GM19328 (cell line): ENCODE data around the gene ATP6V1B1.

ENCODE experiments used
- ATAC-seq: cut with Tn5 transposase; IDR thresholded peaks from one replicate; pipeline ENCODE4 v1.9.1; 2021; ENCODE audit warnings: mild to moderate bottlenecking, moderate library complexity; ENCODE audit not compliant: unreplicated experiment

The ATP6V1B1 gene

DNA sequence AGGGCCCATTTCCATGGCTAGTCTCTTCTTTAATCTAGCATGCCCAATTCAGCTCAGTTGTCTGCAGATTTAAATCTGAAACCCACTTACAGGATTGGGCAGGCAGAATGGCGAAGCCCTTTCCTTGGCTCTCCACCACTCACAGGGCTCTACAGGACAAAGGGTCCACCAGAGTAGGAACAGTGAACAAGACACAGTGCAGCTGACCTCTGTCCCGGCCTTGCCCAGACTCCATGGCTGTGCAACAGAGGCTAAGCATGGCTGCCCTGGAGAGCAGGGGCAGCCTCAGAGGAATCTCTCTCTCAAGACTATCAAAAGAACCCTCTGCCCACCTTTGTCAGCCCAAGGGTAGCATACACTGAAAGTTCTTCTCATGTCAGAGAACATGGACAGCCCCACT, 9.7 kb upstream of the ATP6V1B1 start:
- ATAC-seq: no peak

DNA sequence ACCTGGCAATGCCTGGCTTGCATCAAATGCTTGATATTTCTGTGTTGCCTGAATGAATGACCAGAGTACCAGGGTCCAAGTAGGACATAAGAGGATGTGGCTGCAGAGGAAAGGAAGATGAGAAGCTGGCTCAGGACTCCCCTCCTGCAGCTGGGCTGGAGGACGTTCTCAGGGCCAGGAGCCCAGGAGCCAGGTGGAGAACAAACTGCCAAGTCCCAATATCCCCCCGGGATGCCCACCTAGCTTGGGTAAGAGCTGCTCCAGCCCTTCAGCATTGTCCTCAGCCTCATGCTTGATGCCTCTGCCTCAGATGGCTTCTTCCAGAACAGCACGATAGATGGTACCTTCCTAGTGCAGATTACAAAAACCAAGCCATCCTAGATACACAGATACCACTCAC, 8.6 kb upstream of the ATP6V1B1 start:
- ATAC-seq: no peak

DNA sequence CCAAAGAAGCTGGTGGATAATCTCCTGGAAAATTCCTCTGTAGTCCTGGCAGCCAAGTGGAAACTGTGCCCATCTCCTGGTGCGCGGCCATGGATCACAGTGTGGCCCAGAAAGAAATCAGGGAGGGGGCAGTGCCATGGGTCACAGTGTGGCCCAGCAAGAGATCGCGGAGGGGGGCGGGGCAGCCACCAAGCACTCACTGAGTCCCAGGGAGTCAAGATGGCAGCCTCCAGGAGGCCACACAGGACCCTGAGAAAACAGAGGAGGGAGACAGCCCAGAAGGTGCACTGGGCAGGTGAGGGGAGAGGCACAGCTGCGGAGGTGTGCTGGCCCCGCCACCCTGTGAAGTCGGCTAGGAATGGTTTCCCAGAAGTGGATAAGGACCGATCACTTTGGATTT, 8.1 kb upstream of the ATP6V1B1 start:
- ATAC-seq: no peak

DNA sequence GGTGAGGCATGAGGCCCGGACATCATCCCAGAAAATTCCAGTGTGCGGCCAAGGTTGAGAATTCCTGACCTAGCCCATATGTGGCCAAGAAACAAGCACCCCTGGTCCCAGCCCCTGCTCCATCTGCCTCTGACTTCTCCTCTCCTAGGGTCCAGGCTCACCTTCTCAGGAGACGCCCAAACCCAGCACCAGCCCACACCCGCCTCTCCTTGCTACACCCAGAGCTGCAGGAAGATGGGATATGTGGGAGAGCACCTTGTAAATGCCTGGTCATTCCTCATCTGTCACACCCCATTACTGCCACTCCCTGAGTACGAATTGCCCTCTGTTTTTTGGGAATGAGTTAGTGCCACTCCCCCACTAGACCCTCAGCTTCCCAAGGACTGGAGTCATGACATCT, 7.3 kb upstream of the ATP6V1B1 start:
- no peak for ATAC-seq

DNA sequence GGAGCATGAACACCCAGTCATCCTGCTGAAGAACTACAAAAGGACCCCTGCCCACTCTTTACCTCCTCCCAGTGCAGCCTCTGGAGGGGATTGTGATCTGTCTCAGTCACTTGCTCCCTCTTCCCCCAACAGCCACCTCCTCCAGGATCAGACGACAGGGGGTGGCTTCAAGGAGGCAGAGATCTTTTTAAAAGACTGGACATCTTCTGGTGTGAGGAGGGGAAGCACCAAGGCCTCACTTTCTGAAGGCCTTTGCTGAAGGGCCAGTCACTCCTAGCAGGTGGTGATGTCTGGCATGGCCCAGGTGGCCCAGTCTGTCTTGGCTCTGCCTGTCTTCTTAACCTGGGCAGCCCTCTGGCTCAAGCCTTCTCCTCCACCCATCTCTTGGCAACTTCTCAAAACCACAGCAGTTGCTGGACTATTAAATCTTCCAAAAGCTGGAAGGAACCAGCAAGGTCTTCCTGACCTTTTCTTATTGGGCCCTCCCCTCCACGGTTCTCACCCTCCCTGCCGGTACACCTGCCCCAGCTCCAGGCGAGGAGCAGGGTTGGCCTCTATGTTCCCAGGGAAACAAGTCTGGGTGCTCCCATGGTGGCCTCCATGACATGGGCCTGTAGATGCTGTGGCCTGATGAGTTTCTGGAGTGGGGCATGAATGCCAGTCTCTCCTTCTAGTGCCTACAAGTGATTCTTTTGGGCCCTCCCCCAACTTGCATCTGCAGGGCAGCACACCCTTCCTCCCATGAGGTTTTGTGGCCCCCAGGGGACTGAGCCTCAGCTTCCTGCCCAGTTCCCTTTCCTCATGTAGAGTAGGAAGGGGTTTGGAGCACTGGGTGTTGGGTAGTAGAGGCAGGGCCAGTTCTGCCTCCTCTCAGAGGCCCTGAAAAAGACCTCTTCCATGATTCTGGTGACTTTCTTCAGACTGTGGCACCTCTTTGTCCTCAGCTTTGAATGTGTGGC, 5.0 kb upstream of the ATP6V1B1 start:
- no peak for ATAC-seq

DNA sequence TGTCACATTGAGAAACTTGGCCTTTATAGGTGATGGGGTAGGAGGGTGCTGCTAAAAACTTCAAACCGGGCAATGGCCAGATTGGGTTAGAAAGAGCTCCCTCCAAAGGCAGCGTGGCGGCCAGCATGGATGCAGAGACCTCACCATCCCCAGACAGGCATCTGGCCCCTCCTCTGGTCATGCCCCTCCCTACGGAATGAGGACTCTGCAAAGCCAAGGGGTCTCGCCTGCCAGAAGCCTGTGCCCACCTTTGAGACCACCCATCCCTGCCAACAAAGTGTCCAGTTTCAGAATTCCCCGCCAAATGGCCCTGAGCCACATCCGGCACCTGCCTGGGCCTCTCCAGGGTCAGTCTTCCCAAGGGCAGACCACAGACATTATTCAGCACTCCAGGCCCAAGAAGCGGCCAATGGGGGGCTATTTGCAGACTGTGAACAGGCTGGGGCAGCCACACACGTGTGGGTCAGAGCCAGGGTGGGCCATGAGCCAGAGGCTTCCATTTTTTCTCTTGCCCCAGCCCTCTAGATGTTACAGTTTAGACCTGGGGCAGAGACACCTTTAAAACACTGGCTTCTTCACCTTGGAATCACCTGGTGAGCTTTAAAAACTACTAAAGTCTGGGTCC, 4.2 kb upstream of the ATP6V1B1 start:
- ATAC-seq: no peak

DNA sequence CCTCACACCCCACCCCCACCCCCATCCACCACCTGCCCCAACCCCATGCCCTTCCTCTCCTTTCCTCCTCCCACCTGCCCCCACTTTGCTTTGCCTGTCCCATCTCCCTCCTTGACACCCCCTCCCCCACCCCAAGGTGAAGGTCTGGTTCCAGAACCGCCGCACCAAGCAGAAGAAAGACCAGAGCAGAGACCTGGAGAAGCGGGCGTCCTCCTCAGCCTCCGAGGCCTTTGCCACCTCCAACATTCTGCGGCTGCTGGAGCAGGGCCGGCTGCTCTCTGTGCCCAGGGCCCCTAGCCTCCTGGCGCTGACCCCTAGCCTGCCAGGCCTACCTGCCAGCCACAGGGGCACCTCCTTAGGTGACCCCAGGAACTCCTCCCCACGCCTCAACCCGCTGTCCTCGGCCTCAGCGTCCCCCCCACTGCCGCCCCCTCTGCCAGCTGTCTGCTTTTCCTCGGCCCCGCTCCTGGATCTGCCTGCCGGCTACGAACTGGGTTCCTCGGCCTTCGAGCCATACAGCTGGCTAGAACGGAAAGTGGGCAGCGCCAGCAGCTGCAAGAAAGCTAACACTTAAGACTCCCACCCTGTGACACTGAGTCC, 3.0 kb upstream of the ATP6V1B1 start:
- ATAC-seq: no peak

DNA sequence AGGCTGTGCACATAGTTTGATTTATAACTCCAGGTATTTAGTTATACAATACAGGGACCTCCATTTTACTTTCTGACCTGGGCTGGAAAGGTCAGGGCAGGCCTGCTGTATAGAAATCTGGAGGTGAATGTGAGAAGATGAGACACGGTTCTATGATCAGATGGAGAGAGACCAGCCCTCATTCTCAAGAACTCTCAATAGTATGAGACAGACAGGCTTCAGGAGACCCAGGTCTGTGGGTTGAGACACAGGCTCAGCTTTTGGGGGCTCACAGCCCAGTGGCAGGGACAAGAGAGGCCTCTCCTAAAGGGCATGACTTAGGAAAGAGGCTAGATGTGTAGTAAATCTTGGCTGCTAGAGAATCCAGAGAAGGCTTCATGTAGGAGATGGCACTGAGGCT, 719 bp upstream of the ATP6V1B1 start:
- ATAC-seq: no peak

DNA sequence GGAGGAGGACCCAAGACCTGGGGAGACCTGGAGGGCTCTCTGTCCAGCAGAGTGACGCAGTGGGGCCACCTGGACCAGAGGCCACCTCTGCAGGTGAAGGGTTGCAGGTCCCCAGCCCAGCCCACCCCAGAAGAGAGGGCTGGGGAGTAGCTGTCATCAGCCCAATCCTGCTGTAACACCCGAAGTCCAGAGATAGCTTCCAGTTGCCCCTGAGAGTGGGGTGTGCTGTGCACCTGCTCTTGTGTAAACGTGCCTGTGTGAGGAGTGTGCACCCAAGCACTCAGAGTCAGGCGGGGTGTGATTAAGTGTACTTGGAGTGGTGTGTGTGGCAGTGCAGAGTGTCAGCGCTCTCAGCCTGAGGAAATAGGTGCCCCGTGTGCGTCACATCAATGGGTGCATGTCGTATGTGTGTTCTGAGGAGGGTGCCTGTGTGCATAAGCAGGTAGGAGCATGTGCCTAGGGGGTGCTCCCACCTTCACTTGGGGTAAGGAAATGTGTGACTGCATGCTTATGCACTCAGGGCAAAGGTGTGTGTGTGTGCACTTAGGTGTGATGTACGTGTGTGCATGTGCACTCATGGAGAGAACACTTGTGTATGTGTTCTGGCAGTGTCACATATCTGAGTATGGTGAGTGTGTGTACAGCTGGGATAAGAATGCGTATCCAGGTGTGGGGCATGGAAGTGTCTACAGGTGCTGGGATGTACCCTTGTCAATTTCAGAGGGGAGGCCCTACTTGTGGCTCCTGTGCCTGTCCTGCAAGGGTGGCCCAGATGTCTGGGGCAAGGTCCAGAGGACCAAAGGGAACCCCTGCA, 672 bp downstream of the ATP6V1B1 start:
- no peak for ATAC-seq

DNA sequence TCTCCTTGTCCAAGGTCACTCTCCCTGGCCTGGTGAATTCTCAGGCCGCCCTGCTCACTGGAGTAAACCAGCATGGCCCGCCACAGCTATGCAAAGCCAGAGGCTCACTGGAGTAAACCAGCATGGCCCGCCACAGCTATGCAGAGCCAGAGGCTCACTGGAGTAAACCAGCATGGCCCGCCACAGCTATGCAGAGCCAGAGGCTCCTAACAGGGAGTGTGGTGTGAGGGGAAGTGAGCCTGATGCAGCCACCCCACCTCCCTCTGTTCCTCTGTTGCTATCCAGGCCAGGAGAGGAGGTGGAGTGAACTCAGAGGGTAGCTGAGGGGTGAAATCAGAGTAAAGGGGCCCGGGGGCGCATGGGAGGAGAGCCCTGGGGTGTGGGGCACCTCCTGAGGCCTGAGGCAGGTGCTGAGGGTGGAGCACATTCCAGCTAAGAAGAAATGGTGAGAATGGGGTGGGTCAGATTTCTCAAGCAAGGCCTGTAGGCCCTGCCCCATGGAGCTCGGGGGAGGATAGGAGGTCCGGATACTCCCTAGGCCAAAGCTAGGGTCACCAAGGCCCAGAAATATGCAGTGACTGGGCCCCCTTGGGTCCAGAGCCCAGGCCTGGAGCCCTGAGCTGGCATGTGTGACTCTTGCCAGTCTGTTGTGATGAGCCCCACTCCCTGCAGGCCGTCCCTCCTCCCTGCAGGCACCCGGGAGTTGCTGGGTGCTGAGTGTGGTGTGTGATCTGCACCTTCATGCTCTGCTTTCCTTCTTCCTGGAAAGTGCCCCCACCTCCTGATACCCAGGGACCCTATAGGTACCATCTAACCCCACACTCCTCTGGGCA, 1.5 kb downstream of the ATP6V1B1 start:
- ATAC-seq: no peak

DNA sequence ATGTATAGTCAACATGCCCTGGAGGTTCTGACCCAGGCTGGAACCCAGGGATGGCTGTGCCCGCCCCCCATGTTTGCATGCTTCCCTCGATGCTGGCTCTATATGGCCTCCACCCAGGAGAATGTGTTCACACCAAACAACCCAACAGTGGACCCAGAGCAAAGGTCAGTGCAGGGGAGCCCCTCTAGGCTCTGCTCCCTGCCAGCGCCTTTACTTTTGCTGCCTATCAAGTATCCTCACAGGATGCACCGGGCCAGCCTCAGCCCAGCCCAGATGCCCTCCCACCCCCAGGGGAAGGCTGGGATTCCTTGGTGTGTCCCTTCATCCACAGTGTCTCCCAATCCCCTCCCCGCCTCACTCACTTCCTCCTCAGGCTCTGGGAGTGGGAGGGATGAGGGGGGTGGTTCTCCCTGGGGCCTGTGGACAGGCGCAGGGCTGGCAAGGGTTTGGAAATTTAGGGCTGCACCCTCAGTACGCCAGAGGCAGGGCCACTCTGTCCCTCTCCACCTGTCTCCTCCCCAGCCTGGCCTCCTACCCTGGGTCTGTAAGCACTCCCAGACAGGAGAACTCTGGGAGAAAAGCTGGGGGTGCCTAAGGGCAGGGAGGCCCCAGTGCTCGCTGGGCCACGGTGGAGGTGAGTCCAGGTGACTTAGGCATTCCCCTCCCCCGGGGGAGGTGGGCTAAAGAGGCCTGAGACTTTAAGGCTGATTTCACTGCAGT, 2.3 kb downstream of the ATP6V1B1 start:
- no peak for ATAC-seq

DNA sequence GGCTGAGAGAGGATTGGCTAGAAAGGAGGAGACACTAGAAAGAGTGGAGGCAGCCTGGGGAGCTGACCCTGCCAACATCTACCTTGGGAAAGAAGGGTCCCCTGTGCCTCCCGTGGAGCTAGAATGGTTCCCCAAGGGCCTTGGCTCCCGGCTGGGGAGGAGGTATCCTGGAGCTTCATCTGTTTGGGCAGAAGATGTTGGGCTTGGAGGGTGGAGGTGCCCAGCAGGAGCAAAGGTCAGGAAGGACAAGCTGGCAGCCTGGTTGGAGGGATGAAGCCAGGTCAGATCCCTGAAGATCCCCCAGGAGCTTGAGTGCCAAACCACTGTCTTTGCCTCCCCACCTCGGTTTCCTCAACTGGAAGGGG, 2.9 kb downstream of the ATP6V1B1 start:
- no peak for ATAC-seq

DNA sequence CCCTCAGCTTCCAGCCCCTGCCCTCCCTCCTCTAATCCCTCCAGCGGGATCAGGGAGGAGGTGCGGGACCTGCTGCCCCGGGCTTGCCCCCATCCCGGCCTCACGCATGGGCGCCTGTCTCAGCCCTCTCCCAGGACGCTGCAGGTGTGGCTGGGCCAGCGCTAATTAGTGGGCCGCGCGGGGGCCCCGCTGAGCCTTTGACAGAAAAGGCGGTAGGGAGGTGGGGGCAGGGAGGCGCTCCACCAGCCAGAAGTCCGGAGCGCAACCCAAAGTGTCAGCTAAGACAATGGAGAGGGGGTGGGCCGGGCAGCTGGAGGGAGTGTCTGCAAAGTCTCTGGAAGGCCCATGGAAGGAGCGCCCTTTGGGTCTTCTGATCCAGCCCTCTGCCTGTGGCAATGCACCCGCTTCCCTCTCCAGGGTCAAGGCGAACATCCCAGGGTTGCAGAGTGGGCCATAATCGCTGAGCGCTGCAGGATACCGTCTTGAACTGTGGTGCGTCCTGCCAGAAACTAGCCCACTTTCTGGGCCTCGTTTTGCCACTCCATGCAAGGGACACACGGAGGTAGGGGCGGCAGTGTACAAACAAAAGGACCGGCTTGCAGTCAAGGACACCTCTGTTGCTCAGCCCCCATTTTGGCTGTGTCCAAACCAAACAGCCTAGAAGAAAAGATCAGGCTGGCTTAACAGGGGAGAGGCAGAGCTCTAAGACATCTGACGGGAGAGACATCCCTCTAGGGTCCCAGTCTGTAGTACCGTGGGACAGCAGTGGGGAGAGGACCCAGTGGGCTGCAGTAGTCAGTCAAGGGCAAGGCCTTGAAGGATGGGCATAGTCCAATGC, 3.5 kb downstream of the ATP6V1B1 start:
- ATAC-seq: no peak

DNA sequence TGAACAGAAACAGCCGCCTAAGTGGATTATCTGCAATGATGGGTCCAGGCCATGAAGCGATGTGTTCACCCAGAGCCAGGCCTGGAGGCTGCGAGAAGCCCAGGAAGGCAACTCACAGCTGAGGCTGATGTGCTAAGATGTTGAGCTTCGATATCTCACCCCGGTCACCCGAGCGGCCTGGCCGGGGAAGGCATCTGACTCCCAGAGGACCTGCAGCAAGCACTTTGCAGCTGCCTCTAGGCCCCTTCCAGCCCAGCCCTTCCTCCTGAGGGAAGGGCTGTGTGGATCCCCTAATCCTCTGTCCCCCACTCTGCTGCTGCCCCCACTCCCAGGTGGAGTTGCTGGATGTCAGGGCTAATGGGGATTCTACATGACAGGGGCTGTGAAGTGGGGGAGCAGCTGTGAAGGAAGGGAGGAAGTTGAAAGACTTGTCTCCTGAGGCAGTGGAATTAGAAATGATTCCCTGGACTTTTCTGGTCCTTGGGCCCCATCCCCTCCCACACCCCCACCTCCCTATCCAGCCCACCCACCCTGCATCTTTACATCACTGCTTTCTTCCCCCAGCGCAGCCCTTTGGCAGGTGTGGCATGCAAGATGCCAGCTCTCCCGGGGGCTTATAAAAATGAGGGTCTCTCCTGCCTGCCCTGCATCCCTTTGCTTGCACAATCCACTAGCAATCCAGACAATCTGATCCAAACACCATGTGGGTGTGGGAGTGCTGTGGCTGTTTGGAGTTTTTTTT, 4.3 kb downstream of the ATP6V1B1 start:
- ATAC-seq: no peak

DNA sequence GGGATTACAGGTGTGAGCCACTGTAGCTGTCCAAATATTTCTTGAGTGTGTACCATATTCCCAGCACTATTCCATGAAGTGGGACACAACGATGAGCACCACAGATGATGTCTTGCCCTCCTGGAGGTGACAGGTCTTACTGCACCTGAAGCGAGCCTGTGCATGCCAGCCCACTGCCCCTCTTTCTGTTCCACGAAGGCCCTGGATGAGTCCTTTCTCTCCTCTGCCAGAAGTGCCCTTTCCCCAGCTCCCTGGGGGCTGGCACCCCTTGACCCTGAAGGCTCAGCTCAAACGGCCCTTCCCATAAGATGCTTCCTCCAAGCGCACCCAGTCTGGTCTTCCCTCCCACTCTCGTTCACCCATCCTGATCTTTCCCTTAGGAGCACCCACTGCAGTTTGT, 5.5 kb downstream of the ATP6V1B1 start:
- no peak for ATAC-seq

DNA sequence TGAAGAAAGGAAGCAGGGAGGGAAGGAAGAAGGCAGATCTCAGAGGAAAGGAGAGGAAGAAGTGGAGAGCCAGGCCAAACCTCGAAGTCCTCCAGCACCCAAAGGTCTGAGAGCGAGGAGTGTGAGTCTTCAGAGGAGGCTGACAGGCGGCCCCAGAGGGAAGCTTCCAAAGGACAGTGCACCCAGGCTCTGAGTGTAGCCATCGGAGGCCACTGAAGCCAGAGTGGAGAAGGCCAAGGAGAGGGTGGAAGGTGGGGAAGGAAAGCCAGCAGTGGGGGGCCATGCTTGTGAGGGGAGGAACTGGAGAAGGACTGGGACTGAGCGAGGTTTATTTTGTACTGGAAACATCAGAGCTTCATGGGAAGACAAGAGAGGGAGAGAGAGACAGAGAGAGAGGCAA, 6.0 kb downstream of the ATP6V1B1 start:
- ATAC-seq: no peak

DNA sequence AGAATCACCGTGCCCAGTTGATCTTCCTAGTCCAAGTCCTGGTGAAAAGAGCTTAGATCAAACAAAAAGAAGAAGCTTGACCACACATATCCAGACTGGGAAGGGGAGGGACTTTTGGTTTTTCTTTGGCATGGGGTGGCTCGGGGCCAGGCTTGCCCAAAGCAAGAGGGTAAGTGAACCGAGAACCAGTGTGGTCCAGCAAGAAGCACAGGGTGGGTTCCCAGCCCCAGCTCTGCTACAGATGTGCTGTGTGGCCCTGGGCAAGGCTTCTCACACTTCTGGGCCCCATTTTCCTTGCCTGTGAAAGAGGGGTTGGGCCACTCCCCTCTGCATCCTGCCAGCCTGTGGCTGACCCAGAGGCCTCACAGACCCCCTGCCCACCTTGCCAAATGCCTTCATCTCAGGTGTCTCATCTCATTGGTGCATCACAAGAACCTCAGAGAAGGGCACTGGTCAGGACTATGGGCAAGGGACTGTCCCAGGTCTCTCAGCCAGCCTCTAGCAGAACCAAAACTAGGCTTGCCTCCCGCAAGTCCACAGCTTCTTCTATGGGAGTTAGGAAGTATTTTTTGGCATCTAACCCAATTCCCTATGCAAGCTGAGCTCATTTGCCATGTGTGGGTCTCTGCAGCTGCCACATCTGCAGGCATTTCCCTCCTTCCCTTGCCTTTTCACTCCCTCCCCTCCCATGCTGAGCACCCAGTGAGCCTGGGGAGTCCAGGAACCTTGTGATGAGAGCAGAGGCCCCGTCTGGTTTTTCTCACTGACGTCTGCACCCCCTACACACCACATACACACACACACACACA, 6.9 kb downstream of the ATP6V1B1 start:
- no peak for ATAC-seq
